Neural crest cell (in vitro differentiated cells): ENCODE data around the gene PRKCE. TPM values are rescaled to one million over a fixed set of nuclear protein-coding genes. Genes with fewer than 3 reads are reported as not detected.

Experiments
- DNase-seq: peaks from one replicate; pipeline ENCODE4 v3.0.0; 2021; ENCODE audit warnings: low read depth, mixed read lengths, low spot score
- H3K27ac Mint-ChIP-seq: one replicate; pipeline ENCODE4 v1.8.0; 2021; ENCODE audit warnings: mild to moderate bottlenecking, mixed read lengths; ENCODE audit not compliant: unreplicated experiment
- H3K27me3 Mint-ChIP-seq: 2 replicates; pipeline ENCODE4 v1.8.0; 2021; ENCODE audit warnings: low read depth, mild to moderate bottlenecking, mixed read lengths
- H3K36me3 Mint-ChIP-seq: 2 replicates; pipeline ENCODE4 v1.8.0; 2021; ENCODE audit warnings: low read depth, mild to moderate bottlenecking, mixed read lengths
- H3K4me1 Mint-ChIP-seq: 2 replicates; pipeline ENCODE4 v1.8.0; 2021; ENCODE audit warnings: mixed read lengths
- H3K4me3 Mint-ChIP-seq: one replicate; pipeline ENCODE4 v1.8.0; 2021; ENCODE audit warnings: mild to moderate bottlenecking, mixed read lengths
- H3K9me3 Mint-ChIP-seq: 2 replicates; pipeline ENCODE4 v1.8.0; 2021; ENCODE audit warnings: mixed read lengths
- total RNA-seq: library from RNA; stranded (reverse); gene quantifications from 2 replicates; pipeline ENCODE4 v1.2.1, GENCODE V29; 2021
- TF ChIP-seq, protein P1 (sequence below): fragments of 200-600 bp; sonication (generic); conservative IDR thresholded peaks from 2 replicates; pipeline ENCODE4 v1.5.0; 2021; ENCODE audit warnings: antibody characterized with exemption, mild to moderate bottlenecking

PRKCE gene
- total RNA-seq, 1 donor from 2014 or later: 15.6 TPM

- Mint-ChIP-seq H3K27me3 (no peaks in the 10 kb centered on the region), H3K27ac (no peak overlapping the region), H3K9me3 (no peaks in the 10 kb centered on the region), H3K36me3 (no peaks in the 10 kb centered on the region), H3K4me1 (peaks cover 5% of the 10 kb centered on the region), H3K4me3 (no peak overlapping the region)
- no peak for DNase-seq
- TF ChIP-seq, protein P1, sequence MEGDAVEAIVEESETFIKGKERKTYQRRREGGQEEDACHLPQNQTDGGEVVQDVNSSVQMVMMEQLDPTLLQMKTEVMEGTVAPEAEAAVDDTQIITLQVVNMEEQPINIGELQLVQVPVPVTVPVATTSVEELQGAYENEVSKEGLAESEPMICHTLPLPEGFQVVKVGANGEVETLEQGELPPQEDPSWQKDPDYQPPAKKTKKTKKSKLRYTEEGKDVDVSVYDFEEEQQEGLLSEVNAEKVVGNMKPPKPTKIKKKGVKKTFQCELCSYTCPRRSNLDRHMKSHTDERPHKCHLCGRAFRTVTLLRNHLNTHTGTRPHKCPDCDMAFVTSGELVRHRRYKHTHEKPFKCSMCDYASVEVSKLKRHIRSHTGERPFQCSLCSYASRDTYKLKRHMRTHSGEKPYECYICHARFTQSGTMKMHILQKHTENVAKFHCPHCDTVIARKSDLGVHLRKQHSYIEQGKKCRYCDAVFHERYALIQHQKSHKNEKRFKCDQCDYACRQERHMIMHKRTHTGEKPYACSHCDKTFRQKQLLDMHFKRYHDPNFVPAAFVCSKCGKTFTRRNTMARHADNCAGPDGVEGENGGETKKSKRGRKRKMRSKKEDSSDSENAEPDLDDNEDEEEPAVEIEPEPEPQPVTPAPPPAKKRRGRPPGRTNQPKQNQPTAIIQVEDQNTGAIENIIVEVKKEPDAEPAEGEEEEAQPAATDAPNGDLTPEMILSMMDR: no peak
Observed at GRCh38 chr2:45763797-45764196, 112.3 kb downstream of the PRKCE start.

DNA sequence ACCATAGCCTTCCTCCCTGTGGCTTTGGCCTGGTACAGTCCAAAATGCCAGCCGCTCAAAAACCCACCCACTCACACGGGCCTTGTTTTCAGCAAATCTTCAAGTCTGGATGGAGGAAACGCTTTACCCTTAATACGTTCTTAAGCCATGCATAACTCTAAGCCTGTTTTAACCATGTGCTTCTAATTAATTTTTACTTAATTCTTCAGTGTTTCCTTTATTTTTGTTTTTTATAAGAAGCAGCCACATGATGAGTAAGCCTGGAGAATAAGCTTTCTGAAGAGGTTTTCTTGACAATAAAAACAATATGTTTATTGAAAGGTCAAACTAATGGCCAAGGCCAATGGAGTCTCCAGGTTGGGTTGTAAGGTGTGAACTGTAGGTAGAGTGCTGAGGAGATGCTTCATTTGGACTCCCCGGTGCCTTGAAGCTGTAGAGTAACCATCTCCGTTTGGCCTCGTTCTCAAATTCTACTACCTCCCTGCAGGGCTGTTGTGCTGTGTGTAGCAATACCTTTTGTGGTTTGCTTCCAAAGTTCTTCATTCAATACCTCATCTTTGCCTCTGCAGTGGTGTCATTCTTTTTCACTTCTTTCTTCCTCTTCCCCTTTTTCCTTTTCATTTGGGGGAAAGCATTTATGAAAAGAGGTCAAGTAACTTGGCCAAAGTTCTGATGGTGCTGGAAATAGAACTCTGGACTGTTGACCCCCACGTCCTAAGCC, 113.7 kb downstream of the PRKCE start:
- H3K27ac Mint-ChIP-seq: no peak overlapping the region
- TF ChIP-seq, protein P1: no peak
- no peaks in the 10 kb centered on the region for H3K27me3 Mint-ChIP-seq
- no peak for DNase-seq
- H3K4me3 Mint-ChIP-seq: no peak overlapping the region
- no peaks in the 10 kb centered on the region for H3K36me3 Mint-ChIP-seq
- H3K4me1 Mint-ChIP-seq: peaks cover 19% of the 10 kb centered on the region
- no peaks in the 10 kb centered on the region for H3K9me3 Mint-ChIP-seq

DNA sequence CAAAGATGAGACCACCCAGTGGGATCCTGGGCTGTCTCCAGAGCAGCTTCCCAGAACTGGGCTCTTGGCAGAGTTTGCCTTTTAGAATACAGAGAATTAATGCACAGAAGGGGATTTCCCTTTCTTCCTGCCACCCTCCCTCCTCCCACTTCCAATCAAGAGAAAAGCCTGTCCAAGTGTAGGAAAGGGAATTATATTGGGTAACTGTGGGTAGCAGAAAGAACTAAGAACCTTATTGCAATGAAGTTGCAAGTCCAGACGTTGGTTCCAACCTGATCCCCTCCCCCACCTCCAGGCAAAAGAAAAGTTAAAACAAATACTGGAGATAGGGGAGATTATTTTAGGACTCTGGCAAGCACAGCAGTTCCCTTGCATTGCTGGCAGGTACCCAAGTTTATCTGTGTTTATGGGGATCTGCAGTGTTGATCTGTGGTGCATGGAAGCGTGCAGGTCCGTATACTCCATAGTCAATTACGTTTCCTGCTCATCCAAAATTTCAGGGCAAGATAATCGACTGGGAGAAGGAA, 114.3 kb downstream of the PRKCE start:
- Mint-ChIP-seq H3K27me3 (no peaks in the 10 kb centered on the region), H3K36me3 (no peaks in the 10 kb centered on the region), H3K4me1 (peaks cover 25% of the 10 kb centered on the region), H3K9me3 (no peaks in the 10 kb centered on the region), H3K4me3 (no peak overlapping the region), H3K27ac (no peak overlapping the region)
- TF ChIP-seq, protein P1: no peak
- no peak for DNase-seq

GRCh38 chr2:45768208-45768607, 116.7 kb downstream of the PRKCE start:
- Mint-ChIP-seq H3K9me3 (no peaks in the 10 kb centered on the region), H3K4me1 (peaks cover 37% of the 10 kb centered on the region)

GRCh38 chr2:45769056-45769455, 117.6 kb downstream of the PRKCE start:
- Mint-ChIP-seq H3K36me3 (no peaks in the 10 kb centered on the region), H3K4me3 (no peak overlapping the region), H3K9me3 (no peaks in the 10 kb centered on the region), H3K27ac (no peak overlapping the region), H3K4me1 (peaks cover 37% of the 10 kb centered on the region), H3K27me3 (no peaks in the 10 kb centered on the region)
- TF ChIP-seq, protein P1: no peak
- DNase-seq: no peak

More at GRCh38 chr2:45768208-45768607, 116.7 kb downstream of the PRKCE start:
- Mint-ChIP-seq H3K36me3 (no peaks in the 10 kb centered on the region), H3K27me3 (no peaks in the 10 kb centered on the region), H3K27ac (no peak overlapping the region), H3K4me3 (no peak overlapping the region)
- DNase-seq: no peak
- TF ChIP-seq, protein P1: no peak
